K562 (cell line): ENCODE data around the gene KCNG1. TPM values are rescaled to one million over a fixed set of nuclear protein-coding genes. Genes with fewer than 3 reads are reported as not detected.

Source experiments
- BCLAF1 ChIP-seq, 2 experiments: fragments of 450-650 bp in 1 of 2; IDR thresholded peaks; 2 replicates each; pipeline ENCODE4 v1.6.1; 2011 to 2017; ENCODE audit warnings: low read depth in 2 of 2, antibody characterized with exemption in 1 of 2, borderline replicate concordance in 1 of 2, low read length in 1 of 2, mild to moderate bottlenecking in 1 of 2, mixed read lengths in 1 of 2; ENCODE audit not compliant: control insufficient read depth in 1 of 2
- CC2D1A ChIP-seq: fragments of 450-650 bp; IDR thresholded peaks from 2 replicates; pipeline ENCODE4 v1.6.1; 2017; ENCODE audit warnings: mild to moderate bottlenecking
- CREB3L1 ChIP-seq: fragments of 450-650 bp; IDR thresholded peaks from 2 replicates; pipeline ENCODE4 v1.6.1; 2014; ENCODE audit warnings: low read depth, mild to moderate bottlenecking, moderate library complexity, borderline replicate concordance
- FOS ChIP-seq: IDR thresholded peaks from 3 replicates; pipeline ENCODE4 v1.6.1; 2011; ENCODE audit not compliant: insufficient read length; ENCODE audit errors: extremely low read depth
- FOXK2 ChIP-seq, 2 experiments: fragments of 450-650 bp; IDR thresholded peaks in 1 of 2; conservative IDR thresholded peaks in 1 of 2; 2 replicates each; pipeline ENCODE4 v1.6.1; 2016; ENCODE audit warnings: low read depth in 2 of 2, mild to moderate bottlenecking in 1 of 2
- HMBOX1 ChIP-seq: sonication (generic); IDR thresholded peaks from 2 replicates; pipeline ENCODE4 v1.6.1; 2016
- KLF16 ChIP-seq: IDR thresholded peaks from 2 replicates; pipeline ENCODE4 v1.6.1; 2016; ENCODE audit warnings: antibody characterized with exemption
- MBD1 ChIP-seq: fragments of 250-450 bp; sonication (Bioruptor Pico); IDR thresholded peaks from 2 replicates; pipeline ENCODE4 v1.8.0; 2022; ENCODE audit warnings: inconsistent platforms
- MTA3 ChIP-seq: fragments of 450-650 bp; formaldehyde crosslinking; IDR thresholded peaks from 2 replicates; pipeline ENCODE4 v1.6.1; 2017; ENCODE audit warnings: mild to moderate bottlenecking, borderline replicate concordance
- NCOA1 ChIP-seq: fragments of 450-650 bp; IDR thresholded peaks from 2 replicates; pipeline ENCODE4 v1.6.1; 2016; ENCODE audit warnings: low read depth
- NFE2 ChIP-seq: IDR thresholded peaks from 2 replicates; pipeline ENCODE4 v1.6.1; 2014; ENCODE audit warnings: antibody characterized with exemption, low read depth
- NFIX ChIP-seq: fragments of 250-450 bp; sonication (Bioruptor Pico); IDR thresholded peaks from 2 replicates; pipeline ENCODE4 v1.4.0; 2020; ENCODE audit warnings: low read depth, mild to moderate bottlenecking, moderate library complexity
- NFXL1 ChIP-seq: fragments of 450-650 bp; formaldehyde crosslinking; IDR thresholded peaks from 2 replicates; pipeline ENCODE4 v1.4.0; 2021; ENCODE audit warnings: mild to moderate bottlenecking
- NFYB ChIP-seq: IDR thresholded peaks from 2 replicates; pipeline ENCODE4 v1.6.1; 2011; ENCODE audit warnings: mild to moderate bottlenecking, moderate library complexity; ENCODE audit not compliant: insufficient read length; ENCODE audit errors: extremely low read depth
- NUFIP1 ChIP-seq: fragments of 450-650 bp; IDR thresholded peaks from 2 replicates; pipeline ENCODE4 v1.6.1; 2018; ENCODE audit not compliant: partially characterized antibody
- RCOR1 ChIP-seq, 2 experiments: IDR thresholded peaks; 2 replicates each; pipeline ENCODE4 v1.6.1; 2012; ENCODE audit warnings: low read depth in 2 of 2, low read length in 2 of 2, borderline replicate concordance in 1 of 2, improper control_type of control experiment in 1 of 2
- THAP7 ChIP-seq: fragments of 250-450 bp; sonication (Bioruptor Pico); IDR thresholded peaks from 2 replicates; pipeline ENCODE4 v1.5.0; 2021
- ZNF76 ChIP-seq: fragments of 250-450 bp; sonication (Bioruptor Pico); IDR thresholded peaks from 2 replicates; pipeline ENCODE4 v1.4.0; 2020; ENCODE audit warnings: mild to moderate bottlenecking, moderate library complexity, borderline replicate concordance
- polyA plus RNA-seq, 8 experiments: library from polyadenylated mRNA; depleted of rRNA in 4 of 8; stranded (reverse) in 5 of 8; unstranded in 3 of 8; fragments of >200 nt; fragmentation: Nextera tagmentation in 2 of 8; fragmentation: Illumina TruSeq in 1 of 8; extraction: Ambion mirVana in 2 of 8; extraction: Trizol in 1 of 8; gene quantifications; 2 replicates each; pipeline versions ENCODE4 v1.2.1 to v1.2.3, GENCODE V29; 2011 to 2014; ENCODE audit warnings: inconsistent platforms in 1 of 8, missing spikeins in 1 of 8
- total RNA-seq, 7 experiments: library from RNA; depleted of rRNA in 6 of 7; stranded (reverse); fragments of >200 nt in 6 of 7; fragmentation: Illumina TruSeq in 2 of 7; extraction: Trizol in 2 of 7; gene quantifications; 2 replicates each; pipeline versions ENCODE4 v1.2.1 to v1.2.3, GENCODE V29; 2011 to 2021; ENCODE audit warnings: low replicate concordance in 1 of 7

Gene KCNG1
- total and polyA plus RNA-seq, 9 of the 15 experiments (the other 6 are each of a cell fraction or from before 2014, with no cell fraction given), result 0.06 to 1.5 (median 0.22) TPM; not detected in 2

- TF ChIP-seq BCLAF1 (IDR thresholded peaks at IDR 0.05; ENCODE audit: borderline replicate concordance in 1 of 2, control insufficient read depth in 1 of 2, low read depth in 2 of 2, low read length in 1 of 2) (no peak), FOXK2 (conservative IDR thresholded peaks at IDR 0.05 in 1 of 2, IDR thresholded peaks at IDR 0.05 in 1 of 2; ENCODE audit: low read depth in 2 of 2) (no peak), KLF16 (peak; percentile 54), ZNF76 (CRISPR knock-in tag) (no peak), NFIX (CRISPR knock-in tag) (no peak), NFXL1 (CRISPR knock-in tag) (no peak), HMBOX1 (no peak), MBD1 (CRISPR knock-in tag) (no peak), FOS (no peak), NCOA1 (no peak), MTA3 (no peak), THAP7 (CRISPR knock-in tag) (no peak), CREB3L1 (no peak), NFE2 (0 out of 2 replicates have a peak, but pooled peaks have one; percentile 34), RCOR1 (IDR thresholded peaks at IDR 0.05; ENCODE audit: borderline replicate concordance in 1 of 2, low read depth in 2 of 2, low read length in 2 of 2) (peak in 1 of 2 experiments; percentile 33; a peak in 1 of 4 replicates), CC2D1A (no peak), NFYB (no peak), NUFIP1 (no peak)
These were observed 7.8 kb downstream of the KCNG1 start (continued) for GRCh38 chr20:51014797-51015722.
